ENCODE measurements around the gene RAC3. TPM values are rescaled to one million over a fixed set of nuclear protein-coding genes. Genes with fewer than 3 reads are reported as not detected.

The RAC3 gene
- 10.4 TPM for total RNA-seq
- polyA plus RNA-seq: 5.9 TPM

DNA sequence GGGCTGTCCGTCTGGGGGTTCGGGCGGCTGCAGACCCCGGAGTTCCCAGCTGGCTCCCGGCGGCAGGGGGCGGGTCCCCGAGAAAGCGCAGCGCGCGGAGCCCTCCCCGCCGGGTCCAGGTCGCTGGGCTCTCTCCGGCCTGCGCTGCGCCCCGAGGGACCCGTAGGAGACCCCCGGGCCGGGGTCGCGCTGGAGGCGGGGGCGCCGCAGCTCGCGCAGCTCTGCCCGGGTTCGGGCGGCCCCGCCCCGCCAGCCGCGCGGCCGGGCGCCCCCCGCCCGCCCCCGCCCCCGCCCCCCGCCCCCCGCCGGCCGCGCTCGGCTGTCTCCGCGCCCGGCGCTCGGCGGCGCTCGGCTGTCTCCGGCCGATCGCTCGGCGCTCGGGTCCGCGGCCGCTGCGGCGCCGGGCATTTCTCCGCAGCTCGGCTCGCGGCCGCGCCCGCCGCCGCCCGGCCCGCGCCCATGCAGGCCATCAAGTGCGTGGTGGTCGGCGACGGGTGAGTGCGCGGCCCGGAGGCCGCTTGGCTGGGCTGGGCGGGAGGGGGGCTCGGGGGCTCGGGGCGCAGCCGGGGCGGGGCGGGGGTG lies at the start of gene RAC3:
TSS of gene RAC3 (plus strand) at position 376 of the 582 bp plus-strand sequence. CDS start at position 460, 84 bp downstream.
- no peak for DNase-seq (ENCODE audit: extremely low spot score)
- Histone ChIP-seq H3K4me3 (ENCODE audit: low read depth, low read length) (peak within 1 kb of the TSS; percentile 42), H3K4me1 (ENCODE audit: insufficient read depth) (no peaks in the 10 kb centered on the region), H3K27ac (ENCODE audit: low read depth) (no peak within 1 kb of the TSS), H3K36me3 (ENCODE audit: insufficient read depth) (no peaks in the 10 kb centered on the region)
- WGBS: under 1% methylated on average over 79 of the region's 96 CpGs

DNA sequence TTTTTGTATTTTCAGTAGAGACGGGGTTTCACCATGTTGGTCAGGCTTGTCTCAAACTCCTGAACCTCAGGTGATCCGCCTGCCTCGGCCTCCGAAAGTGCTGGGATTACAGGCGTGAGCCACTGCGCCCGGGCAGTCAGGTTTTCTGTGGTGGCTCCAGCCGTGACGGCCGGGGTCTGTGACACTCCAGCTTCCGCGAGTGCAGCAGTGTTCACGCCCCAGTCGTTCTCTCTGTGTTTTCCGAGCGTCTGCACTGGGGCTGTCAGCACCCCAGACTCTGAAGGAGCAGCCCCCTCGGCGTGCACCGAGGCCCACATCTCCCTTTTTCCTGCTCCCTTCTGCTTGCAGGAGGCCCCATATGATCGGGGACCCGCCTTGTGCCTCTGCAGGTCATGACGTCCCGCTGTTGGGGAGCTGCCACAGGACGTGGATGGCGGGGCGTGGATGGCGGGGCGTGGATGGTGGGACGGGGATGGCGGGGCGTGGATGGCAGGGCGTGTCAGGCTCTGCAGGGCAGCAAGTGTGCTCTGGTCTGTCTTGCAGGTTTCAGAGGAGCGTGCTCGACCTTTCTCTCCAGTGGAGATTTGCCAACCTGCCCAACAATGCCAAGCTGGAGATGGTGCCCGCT lies 48.4 kb upstream of the RAC3 start:
- DNase-seq (ENCODE audit: extremely low spot score): no peak
- Histone ChIP-seq H3K36me3 (ENCODE audit: insufficient read depth) (peaks cover 2% of the 10 kb centered on the region), H3K27ac (ENCODE audit: low read depth) (no peak overlapping the region), H3K4me3 (ENCODE audit: low read depth, low read length) (no peak overlapping the region), H3K4me1 (ENCODE audit: insufficient read depth) (no peaks in the 10 kb centered on the region)
- 93% methylated on average over 35 of the region's 35 CpGs for WGBS

- Histone ChIP-seq H3K4me3 (ENCODE audit: low read depth, low read length) (no peak overlapping the region), H3K36me3 (ENCODE audit: insufficient read depth) (peaks cover 2% of the 10 kb centered on the region), H3K27ac (ENCODE audit: low read depth) (no peak overlapping the region), H3K4me1 (ENCODE audit: insufficient read depth) (no peaks in the 10 kb centered on the region)
- DNase-seq (ENCODE audit: extremely low spot score): no peak
- 95% methylated on average over 26 of the region's 26 CpGs for WGBS
These were observed 47.7 kb upstream of the RAC3 start for GRCh38 chr17:81983639-81984373.

- peaks cover 2% of the 10 kb centered on the region for H3K36me3 ChIP-seq (ENCODE audit: insufficient read depth)
- H3K4me1 ChIP-seq (ENCODE audit: insufficient read depth): no peaks in the 10 kb centered on the region
- DNase-seq (ENCODE audit: extremely low spot score): no peak
- no peak overlapping the region for H3K27ac ChIP-seq (ENCODE audit: low read depth)
- 94% methylated on average over 21 of the region's 21 CpGs for WGBS
- H3K4me3 ChIP-seq (ENCODE audit: low read depth, low read length): no peak overlapping the region
These were observed 46.6 kb upstream of the RAC3 start for GRCh38 chr17:81984773-81985410.

GRCh38 chr17:81986606-81987005 lies 44.9 kb upstream of the RAC3 start:
- no peak overlapping the region for H3K4me3 ChIP-seq (ENCODE audit: low read depth, low read length)
- 96% methylated on average over 26 of the region's 26 CpGs for WGBS
- H3K27ac ChIP-seq (ENCODE audit: low read depth): no peak overlapping the region
- H3K4me1 ChIP-seq (ENCODE audit: insufficient read depth): no peaks in the 10 kb centered on the region
- H3K36me3 ChIP-seq (ENCODE audit: insufficient read depth): peaks cover 2% of the 10 kb centered on the region
- DNase-seq (ENCODE audit: extremely low spot score): no peak

DNA sequence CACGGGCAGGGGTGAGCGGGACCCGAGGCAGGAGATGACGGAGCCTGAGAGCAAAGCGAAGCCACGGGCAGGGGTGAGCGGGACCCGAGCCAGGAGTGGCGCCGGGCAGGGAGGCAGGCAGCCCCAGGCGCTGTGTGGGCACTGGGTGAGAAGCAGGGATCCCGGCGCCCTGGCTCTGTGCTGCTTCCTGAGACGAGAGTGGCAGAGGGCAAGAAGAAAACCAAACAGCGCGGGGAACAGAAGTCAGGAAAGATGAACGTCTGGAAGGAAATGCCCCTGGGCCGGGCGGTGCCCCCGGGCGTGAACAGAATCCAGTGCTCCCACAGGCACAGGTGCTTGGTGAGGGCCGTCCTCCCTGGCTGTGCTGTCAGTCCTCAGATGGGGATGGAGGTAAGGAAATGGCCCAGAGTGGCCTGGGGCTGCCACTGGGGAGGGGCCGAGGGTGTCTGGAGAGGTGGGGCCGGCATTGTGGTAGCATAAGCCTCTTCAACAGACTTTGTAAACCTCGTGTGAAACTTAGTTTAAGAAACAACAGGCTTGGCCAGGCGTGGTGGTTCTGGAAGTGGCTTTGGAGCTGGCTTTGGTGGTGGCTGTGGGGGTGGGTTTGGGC lies 44.2 kb upstream of the RAC3 start:
- Histone ChIP-seq H3K4me1 (ENCODE audit: insufficient read depth) (no peaks in the 10 kb centered on the region), H3K36me3 (ENCODE audit: insufficient read depth) (peaks cover 2% of the 10 kb centered on the region), H3K4me3 (ENCODE audit: low read depth, low read length) (no peak overlapping the region), H3K27ac (ENCODE audit: low read depth) (no peak overlapping the region)
- no peak for DNase-seq (ENCODE audit: extremely low spot score)
- 93% methylated on average over 26 of the region's 26 CpGs for WGBS

GRCh38 chr17:81990836-81991683 lies 40.4 kb upstream of the RAC3 start:
- Histone ChIP-seq H3K4me1 (ENCODE audit: insufficient read depth) (no peaks in the 10 kb centered on the region), H3K36me3 (ENCODE audit: insufficient read depth) (peaks cover 2% of the 10 kb centered on the region), H3K4me3 (ENCODE audit: low read depth, low read length) (no peak overlapping the region), H3K27ac (ENCODE audit: low read depth) (no peak overlapping the region)
- DNase-seq (ENCODE audit: extremely low spot score): no peak
- WGBS: 84% methylated on average over 25 of the region's 25 CpGs

- no peak overlapping the region for H3K27ac ChIP-seq (ENCODE audit: low read depth)
- H3K36me3 ChIP-seq (ENCODE audit: insufficient read depth): peaks cover 3% of the 10 kb centered on the region
- 21% methylated on average over 31 of the region's 31 CpGs for WGBS
- DNase-seq (ENCODE audit: extremely low spot score): no peak
- no peaks in the 10 kb centered on the region for H3K4me1 ChIP-seq (ENCODE audit: insufficient read depth)
- H3K4me3 ChIP-seq (ENCODE audit: low read depth, low read length): no peak overlapping the region
These were observed 39.7 kb upstream of the RAC3 start for GRCh38 chr17:81991684-81992305.

GRCh38 chr17:81992306-81993102 lies 39.0 kb upstream of the RAC3 start:
- Histone ChIP-seq H3K27ac (ENCODE audit: low read depth) (no peak overlapping the region), H3K36me3 (ENCODE audit: insufficient read depth) (peaks cover 2% of the 10 kb centered on the region), H3K4me3 (ENCODE audit: low read depth, low read length) (no peak overlapping the region), H3K4me1 (ENCODE audit: insufficient read depth) (no peaks in the 10 kb centered on the region)
- 79% methylated on average over 31 of the region's 31 CpGs for WGBS
- no peak for DNase-seq (ENCODE audit: extremely low spot score)

DNA sequence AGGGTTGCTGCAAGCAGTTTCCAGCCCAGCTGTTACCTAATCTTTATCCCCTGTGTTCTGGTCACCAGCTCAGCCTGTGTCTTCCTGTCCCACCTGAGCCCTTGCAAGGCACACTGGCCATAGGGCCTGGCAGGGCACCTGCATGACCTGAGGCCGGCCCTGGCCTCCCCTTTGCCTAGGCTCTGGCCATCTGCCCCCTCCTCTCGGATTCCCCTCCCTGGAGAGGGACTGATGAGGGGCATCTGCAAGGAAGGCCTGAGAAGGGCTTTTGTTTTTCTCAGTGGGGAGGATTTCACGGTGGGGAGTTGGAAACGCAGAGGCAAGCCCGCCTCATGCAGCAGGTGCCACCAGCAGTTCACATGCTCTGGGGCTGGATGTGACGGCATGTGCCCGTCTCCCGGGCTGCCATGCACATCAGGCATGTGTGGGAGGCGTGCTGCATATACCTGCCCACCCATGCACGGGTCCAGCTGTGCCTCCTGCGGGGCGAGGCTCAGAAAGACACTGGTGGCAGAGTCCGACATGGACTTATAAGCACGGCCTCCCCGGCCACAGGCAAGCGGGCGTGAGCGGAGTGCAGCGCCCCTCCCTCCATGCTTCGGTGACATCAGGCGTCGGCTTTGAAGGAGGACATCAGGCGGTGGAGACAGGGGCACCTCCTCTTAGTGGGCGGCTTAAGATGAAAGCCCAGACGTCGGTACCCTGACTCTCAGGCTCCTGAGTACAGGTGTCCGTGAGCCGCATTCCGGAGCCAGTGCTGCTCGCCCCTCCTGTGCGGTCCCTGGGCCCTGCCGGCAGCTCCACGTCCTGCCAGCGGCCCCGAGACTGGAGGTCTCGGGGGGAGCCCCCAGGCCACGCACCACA lies 37.5 kb upstream of the RAC3 start:
- DNase-seq (ENCODE audit: extremely low spot score): no peak
- Histone ChIP-seq H3K36me3 (ENCODE audit: insufficient read depth) (peaks cover 2% of the 10 kb centered on the region), H3K27ac (ENCODE audit: low read depth) (no peak overlapping the region), H3K4me3 (ENCODE audit: low read depth, low read length) (no peak overlapping the region), H3K4me1 (ENCODE audit: insufficient read depth) (no peaks in the 10 kb centered on the region)
- WGBS: 94% methylated on average over 37 of the region's 37 CpGs

Measured in urinary bladder (tissue), 4 donors.